Suprapubic skin (tissue), 4 donors: ENCODE data around the gene TMEM179B. TPM values are rescaled to one million over a fixed set of nuclear protein-coding genes. Genes with fewer than 3 reads are reported as not detected.
A peak's percentile ranks its signal among the peaks of the same experiment; 100 is the strongest.

Source experiments
- DNase-seq, 2 donors: peaks; one replicate each; pipeline ENCODE4 v3.0.0-alpha.2; 2019; ENCODE audit warnings: low spot score in 2 of 2
- H3K27ac ChIP-seq: fragments of 200-600 bp; sonication (generic); one replicate; pipeline ENCODE4 v1.5.1; 2019
- H3K27me3 ChIP-seq: fragments of 200-600 bp; sonication (generic); one replicate; pipeline ENCODE4 v1.5.1; 2019
- H3K36me3 ChIP-seq: fragments of 200-600 bp; sonication (generic); one replicate; pipeline ENCODE4 v1.5.1; 2019
- H3K4me1 ChIP-seq: fragments of 200-600 bp; sonication (generic); one replicate; pipeline ENCODE4 v1.5.1; 2019
- H3K4me3 ChIP-seq: fragments of 200-600 bp; sonication (generic); one replicate; pipeline ENCODE4 v1.5.1; 2019; ENCODE audit warnings: mild to moderate bottlenecking
- H3K9me3 ChIP-seq: fragments of 200-600 bp; sonication (generic); one replicate; pipeline ENCODE4 v1.5.1; 2019
- CTCF ChIP-seq, 2 donors: fragments of 200-600 bp in 1 of 2; fragments of 450-650 bp in 1 of 2; sonication (generic) in 1 of 2; IDR thresholded peaks; one replicate each; pipeline ENCODE4 v1.5.1; 2016 to 2019; ENCODE audit warnings: antibody characterized with exemption in 2 of 2, mild to moderate bottlenecking in 1 of 2, moderate library complexity in 1 of 2
- EP300 ChIP-seq: sonication (generic); formaldehyde crosslinking; IDR thresholded peaks from one replicate; pipeline ENCODE4 v1.6.1; 2017; ENCODE audit warnings: antibody characterized with exemption
- POLR2A ChIP-seq, 2 donors: fragments of 450-650 bp; IDR thresholded peaks; one replicate each; pipeline ENCODE4 v1.6.1; 2017; ENCODE audit warnings: antibody characterized with exemption in 2 of 2, mild to moderate bottlenecking in 2 of 2, moderate library complexity in 2 of 2
- POLR2AphosphoS5 ChIP-seq, 3 donors: sonication (generic); formaldehyde crosslinking; IDR thresholded peaks; one replicate each; pipeline ENCODE4 v1.6.1; 2017; ENCODE audit warnings: antibody characterized with exemption in 3 of 3
- WGBS: methylation state at CpG from one replicate; pipeline ENCODE4 v1.1.5; 2018; 5-methylcytosine and 5-hydroxymethylcytosine counted together
- total RNA-seq, 4 donors: library from RNA; depleted of rRNA; stranded (reverse); fragments of >200 nt; gene quantifications; one replicate each; pipeline ENCODE4 v1.1.0, GENCODE V29; 2016

TMEM179B gene
- total RNA-seq, 4 donors from 2014 or later, result 37.6 to 72.6 (median 59.8) TPM

DNA sequence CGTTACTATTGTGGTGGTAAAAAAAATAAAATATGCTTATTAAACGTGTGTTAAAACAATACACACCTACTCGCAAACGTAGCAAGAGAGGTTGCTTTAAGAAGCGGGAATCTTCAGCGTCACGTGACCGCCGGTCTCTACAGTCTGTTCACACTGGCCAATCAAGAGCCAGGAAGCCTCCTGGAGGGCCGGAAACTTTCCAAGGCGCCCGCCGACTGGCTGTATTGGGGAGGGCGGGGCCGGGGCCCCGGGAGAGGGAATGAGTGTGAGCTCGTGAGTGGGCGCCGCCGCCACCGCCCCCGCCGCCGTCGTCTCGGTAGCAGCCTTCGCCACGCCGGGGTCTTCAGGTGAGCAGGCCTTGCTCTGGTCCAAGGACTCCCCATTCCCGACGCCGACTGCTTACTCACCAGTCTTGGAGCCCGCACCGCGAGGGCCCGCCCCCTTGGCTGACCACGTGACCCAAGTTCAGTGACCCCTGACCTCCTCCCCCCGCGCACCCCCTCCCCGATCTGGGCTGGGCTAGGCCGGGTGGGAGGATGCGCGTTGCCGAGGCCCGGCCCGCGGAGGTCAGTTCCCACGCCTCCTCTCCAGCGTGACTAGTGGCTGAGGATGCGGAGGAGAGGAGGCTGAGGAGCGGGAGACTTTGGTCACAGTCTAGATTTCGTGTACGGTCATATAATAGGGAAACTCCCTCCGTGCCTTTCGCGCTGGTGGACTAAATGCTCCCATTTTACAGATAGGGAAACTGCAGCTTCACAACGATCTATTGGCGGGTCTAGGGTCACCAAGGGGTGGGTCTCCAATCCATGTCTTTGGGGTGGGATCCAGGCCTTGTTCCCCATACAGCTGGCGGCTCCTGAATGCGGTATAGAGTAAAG lies 15.8 kb upstream of the TMEM179B start, which contains the start of gene TAF6L:
Gene TAF6L, plus strand, starts transcription at position 253 of the 878 bp plus-strand sequence. CDS start 4,388 bp downstream, outside the sequence.
- H3K27me3 ChIP-seq, result no peaks in the 10 kb centered on the region
- DNase-seq, result peak; percentile 99
- TF ChIP-seq POLR2A (IDR thresholded peaks at IDR 0.05), result peak; percentile 4 to 8
- TF ChIP-seq EP300, result no peak
- TF ChIP-seq POLR2AphosphoS5 (IDR thresholded peaks at IDR 0.05), result peak in 2 of 3 donors; percentile 49 to 91
- TF ChIP-seq CTCF (IDR thresholded peaks at IDR 0.05), result no peak
- peaks cover 26% of the 10 kb centered on the region for H3K36me3 ChIP-seq
- peaks cover 26% of the 10 kb centered on the region for H3K4me1 ChIP-seq
- 5% methylated on average over 39 of the region's 60 CpGs for WGBS
- peak within 1 kb of the TSS; percentile 66 for H3K4me3 ChIP-seq
- H3K27ac ChIP-seq, result peak within 1 kb of the TSS; percentile 96
- H3K9me3 ChIP-seq, result no peaks in the 10 kb centered on the region

DNA sequence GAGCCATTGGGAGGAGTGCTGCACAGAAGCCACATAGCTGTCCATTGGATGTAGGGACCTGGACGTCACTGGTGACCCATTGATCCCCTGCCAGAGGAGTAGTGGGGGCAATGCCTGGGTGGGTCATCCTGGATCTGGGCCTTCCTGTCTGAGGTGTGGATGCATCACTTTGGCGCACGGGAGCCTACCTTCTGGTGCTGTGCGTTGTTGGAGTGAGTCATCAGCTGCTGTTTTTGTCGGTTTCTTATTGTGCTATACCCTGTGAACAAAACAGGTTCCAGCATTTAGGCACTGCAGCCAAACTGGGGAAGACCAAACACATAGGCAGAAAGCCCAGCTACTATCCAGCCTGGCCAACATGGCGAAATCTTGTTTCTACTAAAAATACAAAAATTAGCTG lies 12.8 kb upstream of the TMEM179B start:
- H3K36me3 ChIP-seq, result peaks cover 37% of the 10 kb centered on the region
- no peaks in the 10 kb centered on the region for H3K27me3 ChIP-seq
- WGBS, result 79% methylated on average over 6 of the region's 6 CpGs
- H3K4me1 ChIP-seq, result peaks cover 26% of the 10 kb centered on the region
- TF ChIP-seq POLR2AphosphoS5 (IDR thresholded peaks at IDR 0.05) (no peak), EP300 (no peak), CTCF (IDR thresholded peaks at IDR 0.05) (no peak), POLR2A (IDR thresholded peaks at IDR 0.05) (no peak)
- no peak overlapping the region for H3K4me3 ChIP-seq
- no peak overlapping the region for H3K27ac ChIP-seq
- DNase-seq, result no peak
- no peaks in the 10 kb centered on the region for H3K9me3 ChIP-seq

DNA sequence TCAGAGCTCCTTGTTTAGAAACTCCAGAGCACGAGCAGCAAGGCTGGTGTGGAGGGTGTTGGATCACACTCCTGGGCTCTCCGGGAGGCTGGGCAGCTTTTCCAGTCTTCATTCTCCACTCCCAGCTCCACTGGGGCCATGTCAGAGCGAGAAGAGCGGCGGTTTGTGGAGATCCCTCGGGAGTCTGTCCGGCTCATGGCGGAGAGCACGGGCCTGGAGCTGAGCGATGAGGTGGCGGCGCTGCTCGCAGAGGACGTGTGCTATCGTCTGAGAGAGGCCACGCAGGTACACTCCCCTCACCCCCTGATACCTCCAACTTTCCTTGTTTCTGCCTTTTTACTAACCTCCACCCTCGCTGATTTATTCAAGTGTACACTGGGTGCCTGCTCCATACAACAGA lies 11.6 kb upstream of the TMEM179B start:
- H3K27ac ChIP-seq, result no peak overlapping the region
- no peaks in the 10 kb centered on the region for H3K9me3 ChIP-seq
- no peak overlapping the region for H3K4me3 ChIP-seq
- H3K36me3 ChIP-seq, result peaks cover 48% of the 10 kb centered on the region
- DNase-seq, result no peak
- TF ChIP-seq EP300 (no peak), POLR2AphosphoS5 (IDR thresholded peaks at IDR 0.05) (no peak), POLR2A (IDR thresholded peaks at IDR 0.05) (no peak)
- no peaks in the 10 kb centered on the region for H3K27me3 ChIP-seq
- H3K4me1 ChIP-seq, result peaks cover 18% of the 10 kb centered on the region
- WGBS, result 92% methylated on average over 17 of the region's 17 CpGs

GRCh38 chr11:62777389-62777788 lies 9.8 kb upstream of the TMEM179B start:
- no peak for DNase-seq
- Histone ChIP-seq H3K4me1 (peaks cover 6% of the 10 kb centered on the region), H3K36me3 (peaks cover 59% of the 10 kb centered on the region), H3K4me3 (no peak overlapping the region), H3K27ac (peak overlapping the region; percentile 23), H3K27me3 (no peaks in the 10 kb centered on the region), H3K9me3 (no peaks in the 10 kb centered on the region)
- 61% methylated on average over 2 of the region's 2 CpGs for WGBS
- TF ChIP-seq CTCF (IDR thresholded peaks at IDR 0.05) (no peak), POLR2A (IDR thresholded peaks at IDR 0.05) (no peak), POLR2AphosphoS5 (IDR thresholded peaks at IDR 0.05) (no peak)

GRCh38 chr11:62778441-62778840 lies 8.8 kb upstream of the TMEM179B start:
- DNase-seq, result no peak
- Histone ChIP-seq H3K36me3 (peaks cover 65% of the 10 kb centered on the region), H3K9me3 (no peaks in the 10 kb centered on the region), H3K27ac (no peak overlapping the region), H3K27me3 (no peaks in the 10 kb centered on the region), H3K4me1 (peaks cover 4% of the 10 kb centered on the region), H3K4me3 (no peak overlapping the region)
- no peak for TF ChIP-seq CTCF (IDR thresholded peaks at IDR 0.05)
- TF ChIP-seq EP300, result no peak
- no peak for TF ChIP-seq POLR2A (IDR thresholded peaks at IDR 0.05)
- TF ChIP-seq POLR2AphosphoS5 (IDR thresholded peaks at IDR 0.05), result no peak
- WGBS, result 100% methylated on average over 2 of the region's 3 CpGs
